ENCODE results near the gene DHX16.

Gene DHX16

DNA sequence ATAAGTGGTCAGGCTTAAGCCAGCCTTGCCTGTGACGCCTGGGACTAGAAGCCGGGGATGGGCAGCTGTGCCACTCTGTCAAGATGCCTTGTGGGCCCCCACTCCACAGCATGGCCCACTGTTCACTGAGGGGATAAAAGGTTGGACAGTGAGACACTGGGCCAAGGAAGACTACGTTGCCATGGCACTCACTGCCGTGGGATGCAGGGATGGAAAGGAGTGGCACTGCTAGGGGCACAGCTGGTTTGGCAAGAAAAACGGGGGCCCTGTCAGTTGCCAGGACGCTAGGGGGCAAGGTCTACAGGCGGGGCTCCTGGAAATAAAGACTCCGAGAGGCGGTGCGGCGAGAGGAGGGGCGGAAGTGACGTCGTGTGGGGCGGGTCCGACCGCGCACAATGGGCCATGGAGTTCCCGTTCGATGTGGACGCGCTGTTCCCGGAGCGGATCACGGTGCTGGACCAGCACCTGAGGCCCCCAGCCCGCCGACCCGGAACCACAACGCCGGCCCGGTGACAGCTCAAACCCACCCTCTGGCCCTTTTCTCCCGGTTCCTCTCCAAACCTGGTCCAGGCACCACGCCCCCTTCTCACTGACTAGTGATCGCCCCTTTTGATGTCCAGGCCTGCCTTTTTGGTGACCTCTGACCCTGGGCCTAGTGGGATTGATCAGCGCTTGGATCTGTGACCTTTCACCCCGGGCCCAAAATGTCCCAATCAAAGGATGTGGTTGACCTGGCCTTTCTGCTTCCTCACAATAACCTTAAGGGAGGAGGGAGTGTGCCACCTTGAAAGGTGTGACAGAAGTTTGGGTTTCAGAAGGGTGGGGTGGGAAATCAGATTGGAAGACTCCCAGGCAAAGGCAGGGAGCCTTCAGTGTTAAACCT lies 46.1 kb downstream of the DHX16 start, which contains the start of gene ATAT1:
Gene ATAT1, plus strand, starts transcription at position 391 of the 883 bp plus-strand sequence.
- DNase-seq (ENCODE audit: low spot score), result peak; percentile 86

DNA sequence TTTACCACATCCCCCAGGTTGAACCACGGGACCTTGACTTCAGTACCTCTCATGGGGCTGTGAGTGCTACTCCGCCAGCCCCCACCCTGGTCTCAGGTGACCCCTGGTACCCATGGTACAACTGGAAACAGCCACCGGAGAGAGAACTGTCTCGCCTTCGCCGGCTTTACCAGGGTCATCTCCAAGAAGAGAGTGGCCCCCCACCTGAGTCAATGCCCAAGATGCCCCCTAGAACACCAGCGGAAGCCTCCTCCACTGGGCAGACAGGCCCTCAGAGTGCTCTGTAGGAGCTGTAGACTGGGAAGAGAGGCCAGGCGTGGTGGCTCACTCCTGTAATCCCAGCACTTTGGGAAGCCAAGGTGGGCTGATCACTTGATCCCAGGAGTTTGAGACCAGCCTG lies 47.3 kb downstream of the DHX16 start:
- no peak for DNase-seq (ENCODE audit: low spot score)

DNA sequence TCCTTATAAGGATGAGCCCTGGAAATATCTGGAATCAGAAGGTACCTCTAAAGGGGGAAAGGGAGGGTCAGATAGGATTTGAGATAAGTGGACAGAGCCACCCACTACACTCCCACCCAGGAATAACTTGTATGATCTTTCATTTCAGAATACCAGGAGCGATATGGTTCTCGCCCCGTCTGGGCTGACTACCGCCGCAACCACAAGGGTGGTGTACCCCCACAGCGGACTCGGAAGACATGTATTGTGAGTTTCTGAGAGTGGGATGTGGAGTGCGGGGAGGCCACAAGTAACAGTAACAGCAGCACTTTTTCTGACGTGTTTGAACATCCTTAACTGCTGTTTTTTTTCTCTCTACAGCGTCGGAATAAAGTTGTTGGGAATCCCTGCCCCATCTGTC lies 53.2 kb downstream of the DHX16 start:
- no peak for DNase-seq (ENCODE audit: low spot score)

DNA sequence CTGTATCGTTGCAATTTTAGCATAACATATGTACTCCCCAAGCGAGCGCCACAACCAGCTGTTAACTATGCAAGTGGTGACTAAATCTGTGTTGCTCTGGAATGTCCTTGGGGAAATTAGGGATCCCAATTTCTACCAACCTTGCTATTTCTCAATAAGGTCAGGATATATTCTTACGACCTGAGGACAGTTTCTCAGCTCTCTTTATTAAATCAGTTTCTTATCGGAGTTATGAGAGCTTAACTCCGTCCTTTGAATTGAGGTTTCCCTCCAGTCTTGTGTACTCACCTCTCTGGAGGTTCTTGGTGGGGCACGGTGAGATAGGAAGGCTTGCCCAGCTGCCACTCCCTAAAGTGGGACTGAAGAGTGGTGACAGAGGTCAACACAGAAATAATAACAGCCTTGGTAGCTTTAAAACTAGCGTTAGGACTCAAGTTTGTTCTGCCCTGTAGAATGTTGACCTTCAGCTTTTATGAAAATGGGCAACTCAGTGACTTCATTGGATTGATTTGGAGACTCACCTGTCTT lies 54.5 kb downstream of the DHX16 start:
- no peak for DNase-seq (ENCODE audit: low spot score)

DNA sequence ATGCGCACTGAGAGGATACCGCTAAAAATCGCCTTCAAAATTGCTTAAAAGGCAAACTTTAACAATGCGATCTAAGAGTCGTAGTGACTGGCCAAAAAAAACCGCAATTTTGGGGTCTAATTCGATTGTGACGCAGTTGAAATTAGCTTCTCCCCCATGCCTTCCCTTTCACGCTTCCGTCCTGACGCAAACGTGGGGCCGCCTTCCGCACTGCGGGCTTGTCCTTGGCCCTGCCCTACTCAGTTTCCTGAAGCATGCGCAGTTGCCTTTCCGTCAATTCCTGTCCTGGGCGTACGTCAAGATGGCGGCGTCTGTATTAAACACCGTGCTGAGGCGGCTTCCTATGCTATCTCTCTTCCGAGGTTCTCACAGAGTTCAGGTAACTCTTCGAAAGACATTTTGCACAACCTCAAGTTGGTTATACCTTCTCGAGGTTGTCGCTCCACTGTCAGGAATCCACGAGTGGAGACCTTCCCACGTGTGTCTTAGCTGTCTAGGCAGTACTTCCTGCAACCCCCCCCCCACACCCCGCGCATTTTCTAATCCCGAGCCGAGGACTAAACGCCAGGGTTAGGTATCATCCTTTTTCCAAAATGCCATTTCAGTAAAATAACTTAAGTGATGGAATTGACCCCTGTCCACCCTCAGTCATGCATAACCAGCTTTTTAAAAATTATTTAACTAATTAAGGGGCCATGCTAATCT lies 55.1 kb downstream of the DHX16 start, which contains the start of gene MRPS18B:
Gene MRPS18B, plus strand, starts transcription at position 276 of the 705 bp plus-strand sequence. Its CDS starts 26 bp downstream, at position 302.
- peak; percentile 99 for DNase-seq (ENCODE audit: low spot score)

DNA sequence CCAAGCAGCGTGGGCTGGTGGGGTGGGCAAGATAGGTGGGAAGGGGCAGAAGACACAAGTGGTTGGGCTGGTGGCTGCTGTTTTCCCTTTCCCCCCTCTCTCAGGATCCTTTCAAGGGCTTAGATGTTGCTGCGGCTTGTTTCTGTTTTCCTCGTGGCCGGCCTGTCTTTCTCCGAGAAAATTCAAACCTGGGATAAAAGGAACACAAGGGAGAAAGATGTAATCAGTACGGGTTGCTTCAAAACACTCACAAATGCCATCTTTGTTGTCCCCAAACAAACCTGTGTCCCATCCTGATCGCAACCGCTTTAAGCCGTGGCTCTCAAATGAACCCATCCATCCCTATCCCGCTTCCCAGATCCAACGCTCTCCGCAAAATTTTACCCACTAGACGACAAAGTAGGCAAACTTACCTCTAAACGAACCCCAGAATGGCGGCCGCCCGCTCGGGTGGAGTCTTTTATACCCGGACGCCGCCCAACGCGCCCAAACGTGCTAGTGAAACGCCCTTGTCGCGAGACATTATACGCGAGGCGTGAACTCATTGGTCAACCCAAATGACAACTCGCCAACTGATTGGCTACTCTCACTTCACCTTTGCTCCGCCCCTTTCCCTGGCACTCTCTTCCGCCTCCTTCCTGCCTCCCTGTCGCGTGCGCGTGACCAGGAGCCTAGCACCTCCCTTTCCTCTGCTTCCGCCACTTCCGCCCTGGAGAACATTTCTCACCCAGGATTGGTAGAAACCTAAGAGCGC lies 55.8 kb downstream of the DHX16 start, which contains the start of gene PPP1R10:
Gene PPP1R10, minus strand, starts transcription at position 433 of the 754 bp plus-strand sequence. CDS start 7,299 bp downstream, outside the sequence.
- peak; percentile 100 for DNase-seq (ENCODE audit: low spot score)

DNA sequence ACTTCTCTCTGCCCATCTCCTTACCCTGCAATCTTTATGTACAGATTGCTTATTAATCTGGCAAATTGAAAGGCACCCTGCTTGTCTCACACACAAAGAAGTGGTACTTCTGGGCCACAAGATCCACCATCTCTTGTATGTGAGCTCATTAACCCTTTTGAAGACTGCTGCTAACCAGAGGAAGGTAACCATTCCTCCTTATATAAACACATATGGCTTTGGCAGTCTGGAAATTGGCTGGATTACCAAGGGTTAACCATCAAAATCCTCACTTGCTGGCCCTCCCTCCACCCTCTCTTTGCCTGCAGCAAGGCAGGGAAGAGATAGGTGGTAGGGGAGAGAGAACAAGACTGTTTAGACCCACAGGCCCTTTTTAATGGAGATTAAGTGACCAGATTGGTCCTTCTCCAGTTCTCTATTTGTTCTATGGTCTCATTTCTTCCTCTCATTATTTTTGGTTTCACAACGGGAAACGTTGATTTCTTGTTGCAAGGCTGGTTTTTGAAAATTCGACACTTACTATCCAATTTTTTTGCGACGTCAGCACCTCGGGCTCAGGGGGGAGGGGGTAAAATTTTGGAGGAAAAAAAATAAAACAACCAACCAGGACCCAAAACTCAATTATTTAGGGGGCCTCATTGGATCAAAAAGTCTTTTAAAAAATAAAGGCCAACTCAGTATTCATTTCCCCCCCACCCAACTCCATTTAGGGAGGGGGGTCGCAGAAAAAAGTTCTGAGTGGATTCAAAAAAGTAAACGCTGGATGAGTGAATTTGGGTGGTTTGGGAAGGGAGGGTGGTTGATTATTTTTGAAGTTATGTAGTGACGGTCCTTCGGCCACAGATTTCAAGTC lies 56.6 kb downstream of the DHX16 start:
- peak; percentile 71 for DNase-seq (ENCODE audit: low spot score)

DNA sequence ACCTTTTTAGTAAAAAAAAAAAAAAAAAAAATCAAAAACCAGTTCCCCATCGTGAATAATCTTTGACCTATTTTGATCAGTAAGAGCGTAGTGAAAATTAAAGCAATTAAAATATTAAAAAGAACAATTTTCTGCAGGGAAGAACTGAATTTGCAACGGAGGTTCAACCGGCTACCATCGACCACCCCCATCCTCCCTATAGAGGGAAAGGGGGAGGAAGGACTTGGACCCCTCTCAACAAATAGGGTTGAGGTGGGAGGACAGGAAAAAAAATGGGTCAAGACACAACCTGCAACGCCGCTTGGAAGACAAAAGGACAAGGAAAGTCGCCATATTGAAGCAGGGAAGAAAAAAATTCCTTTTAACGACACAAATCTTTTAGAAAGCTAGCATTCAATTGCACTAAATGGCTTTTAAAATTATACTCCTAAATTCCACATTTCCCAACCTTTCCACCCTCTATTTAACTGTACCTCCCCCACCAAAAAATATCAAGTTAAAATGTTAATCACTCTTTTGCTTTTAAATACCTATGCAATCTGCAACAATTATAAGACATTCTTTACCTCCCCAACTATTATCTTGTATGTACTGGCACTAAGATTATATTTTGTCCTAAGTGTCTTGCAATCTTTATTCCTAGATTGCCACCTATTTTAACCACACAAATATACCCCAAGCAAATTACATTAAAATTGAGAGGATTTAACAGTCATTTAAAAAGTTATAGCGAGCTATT lies 57.4 kb downstream of the DHX16 start:
- DNase-seq (ENCODE audit: low spot score), result peak; percentile 94

DNA sequence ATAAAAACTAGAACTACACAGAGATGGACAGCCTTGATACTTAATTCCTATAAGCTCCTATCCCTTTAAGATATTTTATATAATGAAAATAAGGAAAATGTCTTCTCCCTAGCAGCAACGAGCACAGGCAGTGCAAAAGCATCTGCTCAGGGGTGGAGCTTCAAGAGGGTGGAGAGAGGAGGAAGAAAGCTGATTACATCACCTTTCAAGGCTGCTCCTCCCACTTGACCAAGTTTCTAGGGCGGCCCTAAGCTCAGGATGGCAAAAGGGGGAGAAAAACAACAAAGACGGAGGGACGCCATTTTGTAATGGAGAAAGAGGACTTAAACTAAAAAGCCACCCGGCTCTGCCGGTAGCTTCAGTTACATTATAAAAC lies 58.0 kb downstream of the DHX16 start:
- DNase-seq (ENCODE audit: low spot score), result peak; percentile 100

DNA sequence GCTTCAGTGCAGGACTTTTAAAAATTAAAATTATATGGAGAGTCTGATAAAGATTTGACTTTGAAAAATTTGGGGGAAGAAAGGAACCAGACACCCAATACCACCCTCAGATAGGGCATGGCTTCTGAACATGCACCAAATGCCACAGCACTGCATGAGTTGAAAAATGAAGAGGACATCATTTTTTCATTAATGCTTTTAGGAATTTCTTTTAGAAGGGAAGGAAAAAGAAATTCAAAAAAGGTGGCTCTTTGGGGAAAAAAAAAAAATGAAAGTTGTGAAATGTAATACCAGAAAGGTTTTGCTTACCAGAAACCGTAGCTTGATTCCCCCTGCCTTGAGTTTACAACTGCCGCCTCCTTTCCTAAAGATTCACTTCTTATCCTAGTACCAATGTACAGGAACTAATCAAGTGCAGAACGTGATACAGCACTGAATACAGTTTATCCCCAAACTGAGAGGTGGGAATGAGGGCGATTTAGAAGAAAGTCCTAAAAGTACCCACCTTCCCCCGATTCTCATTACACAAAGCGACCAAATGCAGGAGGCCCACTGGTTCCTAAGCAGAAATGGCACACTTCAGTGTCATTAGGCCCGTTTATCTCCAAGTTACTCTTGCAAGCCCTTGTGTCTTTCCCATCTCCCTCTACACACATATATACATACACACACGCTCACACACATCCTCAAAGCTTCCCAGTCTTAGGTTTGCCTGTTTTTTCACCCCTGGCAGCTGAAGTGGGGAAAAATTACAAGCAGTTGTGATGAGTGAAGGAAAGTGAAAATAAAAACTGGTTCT lies 58.6 kb downstream of the DHX16 start:
- DNase-seq (ENCODE audit: low spot score), result no peak

DNA sequence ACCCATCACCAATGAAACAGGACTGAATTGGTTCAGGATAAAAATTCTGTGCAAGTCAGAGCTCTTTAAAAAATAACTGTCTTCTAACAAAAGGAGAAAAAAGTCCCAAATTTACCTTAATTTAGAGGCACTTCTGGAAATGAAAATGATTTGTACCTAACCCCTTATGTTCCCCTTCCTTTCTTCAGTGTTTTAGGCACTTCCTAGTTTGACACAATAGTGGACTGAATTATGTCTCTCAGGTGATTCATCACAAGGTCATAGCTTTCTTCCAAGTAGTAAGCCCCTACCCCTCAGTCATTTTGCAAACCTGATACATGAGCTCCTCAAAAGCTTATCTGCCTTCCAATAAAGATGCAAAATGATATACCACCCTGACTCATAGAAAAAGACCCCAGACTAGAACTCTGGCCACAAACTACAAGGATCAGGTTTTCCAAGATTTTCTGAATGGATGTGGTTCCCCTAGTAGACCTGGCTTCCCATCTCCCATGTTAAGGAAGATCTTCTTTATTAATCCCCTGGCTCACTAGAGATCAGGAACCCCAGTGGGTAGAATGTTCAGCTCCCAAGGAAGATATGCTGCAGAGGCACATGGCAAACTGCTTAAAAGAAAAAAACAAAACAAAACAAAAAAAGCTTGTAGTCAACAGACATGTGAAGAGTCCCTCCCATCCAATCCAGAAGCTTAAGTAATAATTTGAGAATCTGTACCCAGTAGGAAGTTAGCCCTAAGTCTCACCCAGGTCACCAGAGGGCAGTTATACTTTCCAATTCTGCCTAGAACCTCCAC lies 59.4 kb downstream of the DHX16 start:
- DNase-seq (ENCODE audit: low spot score), result no peak

DNA sequence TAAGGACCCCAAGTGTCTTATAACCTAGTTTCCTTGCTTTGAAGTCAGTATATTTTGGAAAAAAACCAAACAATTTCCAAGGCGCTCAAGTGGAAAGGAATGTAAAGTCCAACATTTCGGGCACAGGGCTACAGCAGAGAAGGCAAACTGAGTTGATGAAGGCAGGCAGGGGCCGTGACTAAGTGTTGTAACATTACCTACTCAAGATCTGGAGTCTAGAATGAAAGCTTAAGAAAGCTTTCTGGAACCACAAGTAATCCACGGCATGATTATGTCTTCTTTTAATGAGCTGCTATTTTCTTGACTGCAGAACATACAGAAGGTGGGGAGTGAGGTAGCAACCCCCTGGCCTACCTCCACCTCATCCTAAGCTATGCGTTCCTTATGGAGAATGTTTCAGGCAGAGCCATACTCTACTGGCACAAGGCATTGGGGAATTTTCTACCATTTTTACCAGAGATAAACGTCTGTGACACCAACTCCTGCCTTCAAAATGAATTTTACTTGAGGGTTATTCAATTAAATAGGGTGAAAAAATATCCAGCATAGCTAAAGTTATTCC lies 60.0 kb downstream of the DHX16 start:
- peak; percentile 33 for DNase-seq (ENCODE audit: low spot score)

DNA sequence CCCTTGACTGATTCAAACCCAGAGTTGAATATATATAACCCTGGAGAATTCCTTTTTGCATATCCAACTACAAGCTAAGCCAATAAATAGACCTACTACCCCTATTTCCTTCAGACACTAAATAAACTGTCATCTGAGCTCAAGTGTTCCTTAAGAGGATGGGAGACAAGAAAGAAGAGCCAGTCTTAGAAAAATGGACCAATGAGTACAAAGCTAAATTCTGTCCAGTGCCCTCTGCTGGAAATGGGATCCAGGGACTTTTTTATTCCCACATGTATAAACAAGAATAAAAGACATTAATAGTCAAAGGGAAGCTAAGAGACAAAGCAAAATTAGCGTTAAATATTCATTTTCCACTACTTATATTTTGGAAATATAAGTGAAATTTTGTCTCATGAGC lies 60.6 kb downstream of the DHX16 start:
- peak; percentile 49 for DNase-seq (ENCODE audit: low spot score)

DNA sequence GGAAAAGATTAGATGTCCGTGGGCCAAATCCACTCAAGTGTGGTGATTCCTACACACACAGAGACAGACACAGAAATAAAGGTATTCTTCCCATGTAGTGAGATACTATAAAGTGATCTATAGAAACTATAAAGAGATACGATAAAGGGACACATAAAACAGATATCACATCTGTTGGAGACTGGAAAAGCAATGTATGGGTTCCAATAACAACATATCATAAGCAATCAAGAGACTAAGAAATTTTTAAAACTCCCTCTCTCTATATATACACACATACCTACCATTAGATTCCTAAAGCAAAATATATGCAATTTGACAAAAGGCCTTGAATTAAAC lies 61.0 kb downstream of the DHX16 start:
- DNase-seq (ENCODE audit: low spot score), result no peak

DNA sequence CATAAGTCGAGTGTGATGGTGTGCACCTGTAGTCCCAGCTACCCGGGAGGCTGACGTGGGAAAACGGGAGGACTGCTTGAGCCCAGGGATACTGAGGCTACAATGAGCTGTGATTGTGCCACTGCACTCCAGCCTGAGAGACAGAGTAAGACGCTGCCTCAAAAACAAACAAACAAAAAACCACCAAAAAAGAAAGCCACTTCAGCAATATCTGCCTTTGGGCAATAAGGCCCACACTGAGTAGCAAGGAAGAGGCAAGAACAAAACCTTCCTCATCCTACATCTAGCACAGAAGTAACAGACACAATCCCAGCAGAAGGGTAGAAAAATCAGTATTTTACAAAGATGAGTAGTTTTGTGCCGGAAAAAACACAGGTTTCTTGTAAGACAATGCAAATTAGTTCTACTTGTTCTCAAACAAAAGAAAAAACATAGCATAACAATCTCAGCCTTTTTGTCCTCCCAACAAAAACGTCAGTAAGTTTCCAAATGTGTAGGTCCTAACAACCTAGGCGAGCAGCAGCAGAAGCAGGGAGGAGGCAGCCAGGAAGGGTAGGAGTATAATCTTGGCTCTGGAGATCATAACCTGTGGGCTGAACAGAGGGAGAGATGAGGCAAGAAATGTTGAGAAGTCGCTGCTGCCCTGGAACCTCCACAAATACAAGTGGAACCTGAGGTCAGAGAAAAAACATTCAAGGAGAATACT lies 61.5 kb downstream of the DHX16 start:
- no peak for DNase-seq (ENCODE audit: low spot score)

DNA sequence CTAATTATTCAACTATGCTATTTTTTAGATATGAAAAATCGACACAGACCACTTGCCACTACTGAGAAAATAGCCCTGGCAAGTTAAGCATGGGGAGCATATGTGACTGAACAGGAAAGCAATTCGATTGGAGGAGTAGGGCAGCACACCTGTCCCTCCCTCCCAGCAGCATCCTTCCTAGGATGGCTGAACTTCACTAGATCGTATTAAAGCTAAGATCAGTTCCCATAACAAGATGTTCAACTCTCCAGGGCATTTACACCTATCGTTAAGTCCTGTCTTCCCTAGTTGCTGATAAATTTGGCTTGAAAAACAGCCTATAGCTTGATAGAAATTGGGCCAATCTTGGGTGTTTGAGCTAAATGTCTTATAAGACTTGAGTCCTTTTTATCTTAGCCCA lies 62.7 kb downstream of the DHX16 start:
- no peak for DNase-seq (ENCODE audit: low spot score)

DNA sequence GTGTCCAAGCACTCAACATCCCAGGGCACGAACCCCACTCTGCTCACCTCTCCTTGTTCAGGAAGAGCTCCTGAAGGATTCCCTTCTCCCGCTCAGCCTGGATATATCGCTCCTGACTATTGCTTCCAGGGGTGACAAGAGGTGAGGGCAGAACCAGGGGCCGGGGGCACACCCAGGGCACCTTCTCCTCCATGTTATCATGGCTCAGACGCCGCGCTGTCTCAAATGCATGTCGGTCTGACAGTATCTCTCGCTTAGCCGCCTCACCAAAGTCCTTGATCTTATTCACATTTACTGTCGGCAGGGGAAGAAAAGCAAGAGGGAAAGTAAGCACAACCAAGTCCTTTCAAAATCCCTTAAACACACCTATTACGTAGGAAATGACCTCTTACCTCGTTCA lies 68.8 kb downstream of the DHX16 start:
- no peak for DNase-seq (ENCODE audit: low spot score)

Measured in cerebellar cortex (tissue), 1 donor.